Activated T-cell treated with anti-CD3 and anti-CD28 coated beads, Interleukin-2, amount 50 U/mL, for 48 hours (primary cell): ENCODE measurements around the gene ARAF.
"Not testable (repeated sequence)": the region's sequence is repeated elsewhere in the genome, so short reads cannot be mapped to it uniquely, and the experiment has no call there.

ENCODE experiments used
- DNase-seq, 2 experiments: peaks; one replicate each; pipeline ENCODE4 v3.0.0-alpha.2; 2020

ARAF gene

GRCh38 chrX:47560934-47561658 is at the start of gene ARAF:
TSS of gene ARAF (plus strand) at chrX:47561205. CDS start at chrX:47562968, 1,763 bp downstream.
- peak; percentile 96 to 98 for DNase-seq

- DNase-seq, result not testable (repeated sequence)
Observed at GRCh38 chrX:47512383-47512782, 48.6 kb upstream of the ARAF start.

GRCh38 chrX:47513034-47513965 is 47.7 kb upstream of the ARAF start:
- peak; percentile 20 to 25 for DNase-seq

GRCh38 chrX:47514533-47515235 is 46.3 kb upstream of the ARAF start:
- no peak for DNase-seq

- no peak for DNase-seq
Observed at GRCh38 chrX:47515941-47516665, 44.9 kb upstream of the ARAF start.

- DNase-seq, result no peak
Observed at GRCh38 chrX:47518144-47518543, 42.9 kb upstream of the ARAF start.

GRCh38 chrX:47523297-47523696 is 37.7 kb upstream of the ARAF start:
- peak; percentile 86 to 89 for DNase-seq

- DNase-seq, result no peak
Observed at GRCh38 chrX:47523713-47524166, 37.3 kb upstream of the ARAF start.

- no peak for DNase-seq
Observed at GRCh38 chrX:47529548-47529947, 31.5 kb upstream of the ARAF start.

GRCh38 chrX:47530049-47530448 is 31.0 kb upstream of the ARAF start:
- no peak for DNase-seq

- DNase-seq, result no peak
Observed at GRCh38 chrX:47539860-47540259, 21.1 kb upstream of the ARAF start.

- no peak for DNase-seq
Observed at GRCh38 chrX:47540754-47541538, 20.1 kb upstream of the ARAF start.

GRCh38 chrX:47543496-47543895 is 17.5 kb upstream of the ARAF start:
- no peak for DNase-seq

GRCh38 chrX:47556045-47556623 is 4.9 kb upstream of the ARAF start:
- peak; percentile 80 to 86 for DNase-seq

- DNase-seq, result no peak
Observed at GRCh38 chrX:47558436-47558835, 2.6 kb upstream of the ARAF start.

GRCh38 chrX:47560179-47560933 is 649 bp upstream of the ARAF start:
- no peak for DNase-seq

GRCh38 chrX:47561659-47562151 is 700 bp downstream of the ARAF start:
- DNase-seq, result no peak

- DNase-seq, result peak; percentile 61 to 63
Observed at GRCh38 chrX:47562615-47563243, 1.7 kb downstream of the ARAF start.

- no peak for DNase-seq
Observed at GRCh38 chrX:47563801-47564315, 2.9 kb downstream of the ARAF start.
